Fibroblast of lung (primary cell): ENCODE measurements around the gene RAB6A.

ENCODE experiments used
- EZH2 ChIP-seq: IDR thresholded peaks from 2 replicates; pipeline ENCODE4 v1.5.1; 2012; ENCODE audit warnings: low read length, control low read depth, mild to moderate bottlenecking; ENCODE audit errors: missing control alignments
- TF ChIP-seq, protein P1 (sequence below), 2 donors: IDR thresholded peaks in 1 of 2; conservative IDR thresholded peaks in 1 of 2; 1 replicate in 1 of 2; 2 replicates in 1 of 2; pipeline ENCODE4 v1.5.1; 2011 to 2012; ENCODE audit warnings: low read length in 2 of 2, control low read depth in 1 of 2, inconsistent platforms in 1 of 2, low read depth in 1 of 2, mild to moderate bottlenecking in 1 of 2

DNA sequence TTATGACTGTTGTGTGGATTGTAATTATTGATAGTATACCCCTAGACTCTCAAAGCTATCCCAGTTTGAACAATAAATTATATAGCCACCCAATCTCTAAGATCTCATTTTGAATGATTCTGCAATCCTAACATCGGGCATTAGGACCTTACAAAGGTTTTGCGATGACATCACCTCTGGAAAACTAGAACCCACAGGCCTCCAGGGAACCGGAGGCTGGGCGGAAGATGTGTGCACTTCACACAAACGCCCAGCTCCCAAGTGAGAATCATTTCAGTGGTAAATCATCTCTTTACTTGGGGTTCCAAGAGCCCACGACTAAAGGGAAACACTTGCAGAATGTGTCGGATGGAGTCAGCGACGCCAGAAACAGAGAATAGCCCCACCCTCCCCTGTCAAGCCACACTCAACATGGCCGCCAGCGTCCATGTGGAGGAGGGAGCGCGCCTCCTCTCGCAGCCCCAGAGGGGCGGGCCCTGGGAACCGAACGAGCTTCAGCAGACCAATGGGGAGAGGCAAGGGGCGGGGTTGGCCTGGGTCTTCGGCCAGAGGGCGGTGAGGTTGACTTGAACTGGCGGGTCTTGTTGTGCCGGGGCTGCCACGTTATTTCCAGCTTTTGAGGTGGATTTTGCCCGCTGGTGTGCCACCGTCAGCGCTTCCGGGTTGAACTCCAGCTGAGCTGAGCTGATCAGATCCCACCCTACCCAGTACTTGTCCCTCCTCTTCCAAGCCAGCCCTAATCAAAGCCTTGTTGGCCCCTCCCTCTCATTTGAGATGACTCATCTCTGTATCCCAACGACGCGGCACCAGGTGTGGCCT, 18.4 kb upstream of the RAB6A start:
- TF ChIP-seq, protein P1, sequence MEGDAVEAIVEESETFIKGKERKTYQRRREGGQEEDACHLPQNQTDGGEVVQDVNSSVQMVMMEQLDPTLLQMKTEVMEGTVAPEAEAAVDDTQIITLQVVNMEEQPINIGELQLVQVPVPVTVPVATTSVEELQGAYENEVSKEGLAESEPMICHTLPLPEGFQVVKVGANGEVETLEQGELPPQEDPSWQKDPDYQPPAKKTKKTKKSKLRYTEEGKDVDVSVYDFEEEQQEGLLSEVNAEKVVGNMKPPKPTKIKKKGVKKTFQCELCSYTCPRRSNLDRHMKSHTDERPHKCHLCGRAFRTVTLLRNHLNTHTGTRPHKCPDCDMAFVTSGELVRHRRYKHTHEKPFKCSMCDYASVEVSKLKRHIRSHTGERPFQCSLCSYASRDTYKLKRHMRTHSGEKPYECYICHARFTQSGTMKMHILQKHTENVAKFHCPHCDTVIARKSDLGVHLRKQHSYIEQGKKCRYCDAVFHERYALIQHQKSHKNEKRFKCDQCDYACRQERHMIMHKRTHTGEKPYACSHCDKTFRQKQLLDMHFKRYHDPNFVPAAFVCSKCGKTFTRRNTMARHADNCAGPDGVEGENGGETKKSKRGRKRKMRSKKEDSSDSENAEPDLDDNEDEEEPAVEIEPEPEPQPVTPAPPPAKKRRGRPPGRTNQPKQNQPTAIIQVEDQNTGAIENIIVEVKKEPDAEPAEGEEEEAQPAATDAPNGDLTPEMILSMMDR (conservative IDR thresholded peaks at IDR 0.05 in 1 of 2, IDR thresholded peaks at IDR 0.05 in 1 of 2; ENCODE audit: low read depth in 1 of 2, low read length in 2 of 2), result no peak
- TF ChIP-seq EZH2, result no peak
